ENCODE results near the gene PAPPA2. TPM values are rescaled to one million over a fixed set of nuclear protein-coding genes. Genes with fewer than 3 reads are reported as not detected.

PAPPA2 gene
- total RNA-seq, 1 experiment from 2014 or later, result not detected

- no peak overlapping the region for H3K27ac ChIP-seq
- H3K9me3 ChIP-seq (ENCODE audit: insufficient read depth, low read depth), result no peaks in the 10 kb centered on the region
- no peaks in the 10 kb centered on the region for H3K4me1 ChIP-seq (replicated peaks; ENCODE audit: insufficient read depth)
- no peaks in the 10 kb centered on the region for H3K36me3 ChIP-seq (ENCODE audit: low read depth)
- H3F3A ChIP-seq (ENCODE audit: insufficient read depth, low read depth), result no peaks in the 10 kb centered on the region
- H3K79me2 ChIP-seq (ENCODE audit: low read depth), result no peaks in the 10 kb centered on the region
- TF ChIP-seq CTCF (conservative IDR thresholded peaks at IDR 0.05) (no peak), EZH2 (IDR thresholded peaks at IDR 0.05; ENCODE audit: low read depth) (no peak)
- H3K4me3 ChIP-seq, result no peak overlapping the region
- BruUV-seq (replicated peaks), result no TSS peak
- CTCF ChIA-PET, result no interaction called here
- H4K20me1 ChIP-seq (ENCODE audit: insufficient read depth), result peaks cover 3% of the 10 kb centered on the region; the same call in 1 of the 2 replicates
- H3K27me3 ChIP-seq (ENCODE audit: insufficient read depth, low read depth), result peaks cover 33% of the 10 kb centered on the region
- H3K4me2 ChIP-seq, result no peak overlapping the region
- no peak for DNase-seq
- intact Hi-C loops (cut with micrococcal nuclease; ENCODE audit: unreplicated experiment), result no loop called here
- POLR2A ChIA-PET (ENCODE audit: unreplicated experiment), result no interaction called here
- H2AFZ ChIP-seq, result no peak overlapping the region
- no peaks in the 10 kb centered on the region for H3K9me2 ChIP-seq (ENCODE audit: insufficient read depth)
Observed at GRCh38 chr1:176768532-176768931, 305.6 kb downstream of the PAPPA2 start.

GRCh38 chr1:176770066-176770465 is 307.1 kb downstream of the PAPPA2 start:
- Histone ChIP-seq H3K27ac (no peak overlapping the region), H3K79me2 (ENCODE audit: low read depth) (no peaks in the 10 kb centered on the region), H3K4me2 (no peak overlapping the region), H3K27me3 (ENCODE audit: insufficient read depth, low read depth) (peaks cover 33% of the 10 kb centered on the region), H2AFZ (no peak overlapping the region), H3K36me3 (ENCODE audit: low read depth) (no peaks in the 10 kb centered on the region), H4K20me1 (ENCODE audit: insufficient read depth) (peaks cover 3% of the 10 kb centered on the region; the same call in 1 of the 2 replicates), H3K4me3 (no peak overlapping the region), H3F3A (ENCODE audit: insufficient read depth, low read depth) (no peaks in the 10 kb centered on the region), H3K9me2 (ENCODE audit: insufficient read depth) (no peaks in the 10 kb centered on the region), H3K9me3 (ENCODE audit: insufficient read depth, low read depth) (no peaks in the 10 kb centered on the region), H3K4me1 (replicated peaks; ENCODE audit: insufficient read depth) (no peaks in the 10 kb centered on the region)
- TF ChIP-seq EZH2 (IDR thresholded peaks at IDR 0.05; ENCODE audit: low read depth) (no peak), CTCF (conservative IDR thresholded peaks at IDR 0.05) (no peak)
- DNase-seq, result no peak
- ChIA-PET POLR2A (ENCODE audit: unreplicated experiment) (no interaction called here), CTCF (no interaction called here)
- intact Hi-C loops (cut with micrococcal nuclease; ENCODE audit: unreplicated experiment), result no loop called here
- no TSS peak for BruUV-seq (replicated peaks)

DNA sequence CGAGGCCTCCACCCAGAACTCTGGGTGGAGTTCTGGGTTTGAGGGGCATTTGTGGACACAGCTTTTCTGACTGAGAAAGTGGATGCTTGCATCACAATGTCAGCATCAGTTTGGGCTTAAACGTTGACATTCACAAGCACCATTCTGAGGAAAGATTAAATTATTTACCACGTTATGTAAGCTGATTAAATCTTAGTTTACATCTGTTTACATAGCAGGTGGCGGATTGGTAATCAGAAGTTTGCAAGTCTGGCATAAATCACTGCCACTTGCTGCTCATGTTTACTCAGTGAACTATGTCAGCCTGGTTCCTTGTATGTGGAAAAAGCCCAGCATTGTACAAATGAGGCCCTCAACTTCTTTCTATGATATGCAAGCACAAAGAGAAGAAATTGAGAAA is 310.1 kb downstream of the PAPPA2 start:
- Histone ChIP-seq H3K4me1 (replicated peaks; ENCODE audit: insufficient read depth) (no peaks in the 10 kb centered on the region), H4K20me1 (ENCODE audit: insufficient read depth) (peaks cover 3% of the 10 kb centered on the region; the same call in 1 of the 2 replicates), H3K36me3 (ENCODE audit: low read depth) (no peaks in the 10 kb centered on the region), H3K79me2 (ENCODE audit: low read depth) (no peaks in the 10 kb centered on the region), H3K9me3 (ENCODE audit: insufficient read depth, low read depth) (no peaks in the 10 kb centered on the region), H3K27me3 (ENCODE audit: insufficient read depth, low read depth) (peaks cover 30% of the 10 kb centered on the region), H3K4me2 (no peak overlapping the region), H3K27ac (no peak overlapping the region), H3F3A (ENCODE audit: insufficient read depth, low read depth) (no peaks in the 10 kb centered on the region), H2AFZ (no peak overlapping the region), H3K9me2 (ENCODE audit: insufficient read depth) (no peaks in the 10 kb centered on the region), H3K4me3 (no peak overlapping the region)
- no TSS peak for BruUV-seq (replicated peaks)
- no peak for DNase-seq
- no peak for TF ChIP-seq EZH2 (IDR thresholded peaks at IDR 0.05; ENCODE audit: low read depth)
- intact Hi-C loops (cut with micrococcal nuclease; ENCODE audit: unreplicated experiment), result no loop called here
- ChIA-PET POLR2A (ENCODE audit: unreplicated experiment) (no interaction called here), CTCF (no interaction called here)

GRCh38 chr1:176774224-176774623 is 311.2 kb downstream of the PAPPA2 start:
- no peak overlapping the region for H3K4me3 ChIP-seq

More at GRCh38 chr1:176774224-176774623, 311.2 kb downstream of the PAPPA2 start:
- Histone ChIP-seq H3K4me1 (replicated peaks; ENCODE audit: insufficient read depth) (no peaks in the 10 kb centered on the region), H3K27me3 (ENCODE audit: insufficient read depth, low read depth) (peaks cover 19% of the 10 kb centered on the region), H2AFZ (no peak overlapping the region), H3K4me2 (no peak overlapping the region), H3F3A (ENCODE audit: insufficient read depth, low read depth) (no peaks in the 10 kb centered on the region), H3K9me2 (ENCODE audit: insufficient read depth) (no peaks in the 10 kb centered on the region), H3K9me3 (ENCODE audit: insufficient read depth, low read depth) (no peaks in the 10 kb centered on the region), H3K79me2 (ENCODE audit: low read depth) (no peaks in the 10 kb centered on the region), H3K36me3 (ENCODE audit: low read depth) (no peaks in the 10 kb centered on the region), H3K27ac (no peak overlapping the region), H4K20me1 (ENCODE audit: insufficient read depth) (peaks cover 3% of the 10 kb centered on the region; the same call in 1 of the 2 replicates)
- POLR2A ChIA-PET (ENCODE audit: unreplicated experiment), result no interaction called here
- no peak for DNase-seq
- BruUV-seq (replicated peaks), result no TSS peak
- CTCF ChIA-PET, result no interaction called here
- intact Hi-C loops (cut with micrococcal nuclease; ENCODE audit: unreplicated experiment), result no loop called here
- TF ChIP-seq CTCF (conservative IDR thresholded peaks at IDR 0.05), result no peak
- TF ChIP-seq EZH2 (IDR thresholded peaks at IDR 0.05; ENCODE audit: low read depth), result no peak

Measured in PC-9 (cell line).